HG03025 (cell line): Measurements from ENCODE around the gene PLD1.

Experiments
- ATAC-seq: cut with Tn5 transposase; IDR thresholded peaks from one replicate; pipeline ENCODE4 v1.9.1; 2021; ENCODE audit warnings: mild to moderate bottlenecking, moderate library complexity; ENCODE audit not compliant: unreplicated experiment, low FRiP score

PLD1 gene

GRCh38 chr3:171838218-171838720, 28.0 kb upstream of the PLD1 start:
- no peak for ATAC-seq

- ATAC-seq: no peak
Measured at GRCh38 chr3:171837698-171838097, 27.4 kb upstream of the PLD1 start.

GRCh38 chr3:171836855-171837254, 26.6 kb upstream of the PLD1 start:
- no peak for ATAC-seq

- ATAC-seq: no peak
Measured at GRCh38 chr3:171835613-171836012, 25.3 kb upstream of the PLD1 start.

- no peak for ATAC-seq
Measured at GRCh38 chr3:171835116-171835515, 24.8 kb upstream of the PLD1 start.

GRCh38 chr3:171834461-171834801, 24.1 kb upstream of the PLD1 start:
- no peak for ATAC-seq

- no peak for ATAC-seq
Measured at GRCh38 chr3:171833789-171834460, 23.6 kb upstream of the PLD1 start.

GRCh38 chr3:171832989-171833388, 22.7 kb upstream of the PLD1 start:
- no peak for ATAC-seq

GRCh38 chr3:171831936-171832335, 21.7 kb upstream of the PLD1 start:
- ATAC-seq: no peak

- no peak for ATAC-seq
Measured at GRCh38 chr3:171830518-171830875, 20.2 kb upstream of the PLD1 start.

GRCh38 chr3:171829841-171830517, 19.7 kb upstream of the PLD1 start:
- ATAC-seq: no peak

- ATAC-seq: no peak
Measured at GRCh38 chr3:171828902-171829770, 18.9 kb upstream of the PLD1 start.

- no peak for ATAC-seq
Measured at GRCh38 chr3:171827836-171828458, 17.7 kb upstream of the PLD1 start.

GRCh38 chr3:171827385-171827784, 17.1 kb upstream of the PLD1 start:
- ATAC-seq: no peak

GRCh38 chr3:171825222-171825828, 15.0 kb upstream of the PLD1 start:
- no peak for ATAC-seq

- ATAC-seq: no peak
Measured at GRCh38 chr3:171824824-171825221, 14.5 kb upstream of the PLD1 start.

- ATAC-seq: no peak
Measured at GRCh38 chr3:171824116-171824515, 13.8 kb upstream of the PLD1 start.

GRCh38 chr3:171822431-171823106, 12.3 kb upstream of the PLD1 start:
- no peak for ATAC-seq

- no peak for ATAC-seq
Measured at GRCh38 chr3:171821778-171822358, 11.6 kb upstream of the PLD1 start.

GRCh38 chr3:171821044-171821443, 10.8 kb upstream of the PLD1 start:
- ATAC-seq: no peak
